ENCODE results near the gene TMEM80.
A peak's percentile ranks its signal among the peaks of the same experiment; 100 is the strongest.

GRCh38 chr11:662689-663274 is 32.8 kb upstream of the TMEM80 start:
- TF ChIP-seq CTCF (IDR thresholded peaks at IDR 0.05) = peak; percentile 72 to 89 (median 76)
- no peak for TF ChIP-seq POLR2A (IDR thresholded peaks at IDR 0.05)
